Measurements from ENCODE around the gene KCNJ5.

- TF ChIP-seq YY1 (IDR thresholded peaks at IDR 0.05; ENCODE audit: insufficient read depth, insufficient read length) (no peak), ZNF274 (IDR thresholded peaks at IDR 0.05; ENCODE audit: low read depth, low read length) (no peak), SUZ12 (IDR thresholded peaks at IDR 0.05; ENCODE audit: extremely low read depth, insufficient read depth, insufficient read length) (no peak)
These were observed 1.4 kb upstream of the KCNJ5 start for GRCh38 chr11:128889657-128890213.

All from NT2/D1 (cell line).